ENCODE results near the gene TCF4.
A peak's percentile ranks its signal among the peaks of the same experiment; 100 is the strongest.

TCF4 gene

DNA sequence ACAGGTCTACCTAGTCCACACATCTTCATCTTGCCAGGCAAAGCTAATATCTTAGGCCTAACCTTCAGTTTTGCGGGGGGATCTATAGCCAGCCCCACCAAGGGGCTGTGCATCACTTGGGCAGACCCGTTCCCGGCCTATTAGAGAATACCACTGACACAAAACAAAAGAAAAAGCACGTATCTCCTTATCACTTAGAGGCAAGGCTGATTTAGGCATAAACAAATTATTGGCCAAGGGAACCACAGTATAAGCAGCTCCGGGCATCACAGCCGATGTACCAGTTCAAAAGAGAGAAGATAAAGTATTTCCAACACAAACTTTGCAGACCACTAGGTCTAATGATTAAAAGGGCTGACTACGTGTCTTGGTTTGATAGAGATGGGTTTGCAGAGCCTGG lies 248.0 kb downstream of the TCF4 start:
- no peak for DNase-seq (ENCODE audit: low read depth in 1 of 2, low spot score in 1 of 2)
- Histone ChIP-seq H3K27ac (replicated peaks) (no peak overlapping the region), H3K4me3 (replicated peaks; ENCODE audit: insufficient read depth, low read length) (no peak overlapping the region), H3K27me3 (ENCODE audit: insufficient read depth, poor library complexity, severe bottlenecking) (no peaks in the 10 kb centered on the region)
- TF ChIP-seq, protein P1, sequence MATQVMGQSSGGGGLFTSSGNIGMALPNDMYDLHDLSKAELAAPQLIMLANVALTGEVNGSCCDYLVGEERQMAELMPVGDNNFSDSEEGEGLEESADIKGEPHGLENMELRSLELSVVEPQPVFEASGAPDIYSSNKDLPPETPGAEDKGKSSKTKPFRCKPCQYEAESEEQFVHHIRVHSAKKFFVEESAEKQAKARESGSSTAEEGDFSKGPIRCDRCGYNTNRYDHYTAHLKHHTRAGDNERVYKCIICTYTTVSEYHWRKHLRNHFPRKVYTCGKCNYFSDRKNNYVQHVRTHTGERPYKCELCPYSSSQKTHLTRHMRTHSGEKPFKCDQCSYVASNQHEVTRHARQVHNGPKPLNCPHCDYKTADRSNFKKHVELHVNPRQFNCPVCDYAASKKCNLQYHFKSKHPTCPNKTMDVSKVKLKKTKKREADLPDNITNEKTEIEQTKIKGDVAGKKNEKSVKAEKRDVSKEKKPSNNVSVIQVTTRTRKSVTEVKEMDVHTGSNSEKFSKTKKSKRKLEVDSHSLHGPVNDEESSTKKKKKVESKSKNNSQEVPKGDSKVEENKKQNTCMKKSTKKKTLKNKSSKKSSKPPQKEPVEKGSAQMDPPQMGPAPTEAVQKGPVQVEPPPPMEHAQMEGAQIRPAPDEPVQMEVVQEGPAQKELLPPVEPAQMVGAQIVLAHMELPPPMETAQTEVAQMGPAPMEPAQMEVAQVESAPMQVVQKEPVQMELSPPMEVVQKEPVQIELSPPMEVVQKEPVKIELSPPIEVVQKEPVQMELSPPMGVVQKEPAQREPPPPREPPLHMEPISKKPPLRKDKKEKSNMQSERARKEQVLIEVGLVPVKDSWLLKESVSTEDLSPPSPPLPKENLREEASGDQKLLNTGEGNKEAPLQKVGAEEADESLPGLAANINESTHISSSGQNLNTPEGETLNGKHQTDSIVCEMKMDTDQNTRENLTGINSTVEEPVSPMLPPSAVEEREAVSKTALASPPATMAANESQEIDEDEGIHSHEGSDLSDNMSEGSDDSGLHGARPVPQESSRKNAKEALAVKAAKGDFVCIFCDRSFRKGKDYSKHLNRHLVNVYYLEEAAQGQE (IDR thresholded peaks at IDR 0.05; ENCODE audit: insufficient replicate concordance, low read depth), result no peak
- TF ChIP-seq CTCF (IDR thresholded peaks at IDR 0.05; ENCODE audit: insufficient read depth, low read length), result no peak
- TF ChIP-seq SPI1 (IDR thresholded peaks at IDR 0.05; ENCODE audit: borderline replicate concordance, low read depth), result no peak
- no peak for TF ChIP-seq GABPA (IDR thresholded peaks at IDR 0.05; ENCODE audit: low read depth)
- no peak for TF ChIP-seq POLR2AphosphoS5 (IDR thresholded peaks at IDR 0.05; ENCODE audit: low read depth)

DNA sequence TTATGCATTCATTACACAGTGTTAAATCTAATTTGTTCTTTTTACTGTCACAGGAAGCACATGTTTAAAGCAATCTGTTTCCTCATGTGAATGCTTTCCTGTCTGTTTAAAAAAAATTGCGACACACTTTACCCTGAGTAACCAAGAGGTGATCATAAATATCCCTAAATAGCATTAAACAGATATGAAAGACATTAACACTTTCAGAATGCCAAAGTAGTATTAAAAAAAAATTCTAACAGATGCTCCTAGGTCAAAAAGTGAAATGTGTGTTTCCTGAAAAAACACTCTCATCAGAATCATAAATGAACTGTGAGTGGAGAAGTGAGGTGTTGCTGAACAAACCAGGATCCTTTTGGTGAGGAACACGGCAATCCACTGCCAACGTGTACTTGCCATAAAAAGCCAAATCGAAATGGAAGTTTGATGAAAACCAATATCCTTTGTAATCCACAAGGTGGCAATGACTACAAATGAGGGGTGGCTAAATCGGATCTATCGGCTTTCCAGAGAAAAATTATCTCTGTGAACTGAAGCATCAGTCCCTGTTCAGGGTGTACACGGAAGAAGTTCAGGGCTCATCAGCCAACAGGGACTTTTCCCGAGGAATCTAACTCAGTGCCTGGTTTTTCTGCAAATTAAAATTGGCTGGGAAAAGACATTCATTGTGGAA lies 248.9 kb downstream of the TCF4 start:
- no peak overlapping the region for H3K27ac ChIP-seq (replicated peaks)
- TF ChIP-seq, protein P1 (IDR thresholded peaks at IDR 0.05; ENCODE audit: insufficient replicate concordance, low read depth), result no peak
- no peak for TF ChIP-seq CTCF (IDR thresholded peaks at IDR 0.05; ENCODE audit: insufficient read depth, low read length)
- TF ChIP-seq GABPA (IDR thresholded peaks at IDR 0.05; ENCODE audit: low read depth), result no peak
- no peak; the same call in 1 of the 2 replicates for TF ChIP-seq POLR2AphosphoS5 (IDR thresholded peaks at IDR 0.05; ENCODE audit: low read depth)
- TF ChIP-seq SPI1 (IDR thresholded peaks at IDR 0.05; ENCODE audit: borderline replicate concordance, low read depth), result no peak
- DNase-seq (ENCODE audit: low read depth in 1 of 2, low spot score in 1 of 2), result peak in 1 of 2 experiments; percentile 13
- no peaks in the 10 kb centered on the region for H3K27me3 ChIP-seq (ENCODE audit: insufficient read depth, poor library complexity, severe bottlenecking)
- no peak overlapping the region for H3K4me3 ChIP-seq (replicated peaks; ENCODE audit: insufficient read depth, low read length)

- H3K4me3 ChIP-seq (replicated peaks; ENCODE audit: insufficient read depth, low read length), result no peak overlapping the region
Measured at GRCh38 chr18:55337908-55338521, 250.0 kb downstream of the TCF4 start.

More at GRCh38 chr18:55337908-55338521, 250.0 kb downstream of the TCF4 start:
- Histone ChIP-seq H3K27ac (replicated peaks) (no peak overlapping the region), H3K27me3 (ENCODE audit: insufficient read depth, poor library complexity, severe bottlenecking) (no peaks in the 10 kb centered on the region)
- TF ChIP-seq SPI1 (IDR thresholded peaks at IDR 0.05; ENCODE audit: borderline replicate concordance, low read depth), result no peak
- no peak for TF ChIP-seq CTCF (IDR thresholded peaks at IDR 0.05; ENCODE audit: insufficient read depth, low read length)
- TF ChIP-seq, protein P1 (IDR thresholded peaks at IDR 0.05; ENCODE audit: insufficient replicate concordance, low read depth), result no peak
- TF ChIP-seq GABPA (IDR thresholded peaks at IDR 0.05; ENCODE audit: low read depth), result no peak
- TF ChIP-seq POLR2AphosphoS5 (IDR thresholded peaks at IDR 0.05; ENCODE audit: low read depth), result no peak
- no peak for DNase-seq (ENCODE audit: low read depth in 1 of 2, low spot score in 1 of 2)

Measured in HL-60 (cell line).